ENCODE data around the gene ACVRL1.

Gene ACVRL1

GRCh38 chr12:51908876-51909592, 1.7 kb downstream of the ACVRL1 start:
- in situ Hi-C loops (cut with HindIII; ENCODE audit: low sequenced_read_pairs), result no loop called here
- no peak for TF ChIP-seq CTCF (IDR thresholded peaks at IDR 0.05; ENCODE audit: low read depth, low read length, missing control alignments)
- no peak for DNase-seq (ENCODE audit: low read depth)
- no peak overlapping the region for H3K4me3 ChIP-seq (ENCODE audit: low read depth, low read length)

DNA sequence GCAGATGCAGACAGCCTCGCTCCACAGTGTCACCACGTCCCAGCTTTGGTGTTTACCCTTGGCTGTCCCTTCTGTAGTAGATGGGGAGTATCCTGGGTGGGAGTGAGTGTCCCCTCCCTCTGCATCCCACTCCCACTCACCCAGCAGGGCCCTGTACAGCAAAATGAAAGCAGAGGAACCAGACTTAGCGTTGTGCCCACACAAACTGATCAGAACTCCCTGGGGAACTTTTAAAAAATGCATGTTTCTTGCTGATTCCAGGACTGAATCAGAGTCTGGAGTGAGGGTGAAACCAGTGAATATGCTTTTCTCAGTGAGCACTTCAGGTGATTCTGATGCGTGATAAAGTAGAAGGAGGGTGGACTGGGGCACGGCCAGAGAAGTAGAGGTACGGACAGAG, 2.9 kb downstream of the ACVRL1 start:
- no peak overlapping the region for H3K4me3 ChIP-seq (ENCODE audit: low read depth, low read length)
- no peak for DNase-seq (ENCODE audit: low read depth)
- in situ Hi-C loops (cut with HindIII; ENCODE audit: low sequenced_read_pairs), result no loop called here
- no peak for TF ChIP-seq CTCF (IDR thresholded peaks at IDR 0.05; ENCODE audit: low read depth, low read length, missing control alignments)

- H3K4me3 ChIP-seq (ENCODE audit: low read depth, low read length), result no peak overlapping the region
- in situ Hi-C loops (cut with HindIII; ENCODE audit: low sequenced_read_pairs), result no loop called here
- DNase-seq (ENCODE audit: low read depth), result no peak
- TF ChIP-seq CTCF (IDR thresholded peaks at IDR 0.05; ENCODE audit: low read depth, low read length, missing control alignments), result no peak
These were observed 3.4 kb downstream of the ACVRL1 start for GRCh38 chr12:51910691-51911090.

- TF ChIP-seq CTCF (IDR thresholded peaks at IDR 0.05; ENCODE audit: low read depth, low read length, missing control alignments), result no peak
- in situ Hi-C loops (cut with HindIII; ENCODE audit: low sequenced_read_pairs), result no loop called here
- H3K4me3 ChIP-seq (ENCODE audit: low read depth, low read length), result no peak overlapping the region
- DNase-seq (ENCODE audit: low read depth), result no peak
These were observed 4.0 kb downstream of the ACVRL1 start for GRCh38 chr12:51911307-51911706.

- no peak for DNase-seq (ENCODE audit: low read depth)
- no peak for TF ChIP-seq CTCF (IDR thresholded peaks at IDR 0.05; ENCODE audit: low read depth, low read length, missing control alignments)
- in situ Hi-C loops (cut with HindIII; ENCODE audit: low sequenced_read_pairs), result no loop called here
- H3K4me3 ChIP-seq (ENCODE audit: low read depth, low read length), result no peak overlapping the region
These were observed 4.7 kb downstream of the ACVRL1 start for GRCh38 chr12:51911788-51912711.

- no peak for TF ChIP-seq CTCF (IDR thresholded peaks at IDR 0.05; ENCODE audit: low read depth, low read length, missing control alignments)
- DNase-seq (ENCODE audit: low read depth), result no peak
- in situ Hi-C loops (cut with HindIII; ENCODE audit: low sequenced_read_pairs), result no loop called here
- H3K4me3 ChIP-seq (ENCODE audit: low read depth, low read length), result no peak overlapping the region
These were observed 6.0 kb downstream of the ACVRL1 start for GRCh38 chr12:51913071-51914033.

Data from astrocyte of the cerebellum (primary cell).